IPS-18c (cell line): ENCODE data around the gene APOBEC3B.
"Not testable (repeated sequence)": the region's sequence is repeated elsewhere in the genome, so short reads cannot be mapped to it uniquely, and the experiment has no call there.

Experiments
- H3K4me3 ChIP-seq: 2 replicates; pipeline ENCODE4 v1.7.0; 2013; ENCODE audit warnings: low read depth, mild to moderate bottlenecking, low read length, moderate library complexity; ENCODE audit not compliant: insufficient read depth
- H3K9me3 ChIP-seq: one replicate; pipeline ENCODE4 v1.6.1; 2013; ENCODE audit warnings: mild to moderate bottlenecking, low read length, moderate library complexity; ENCODE audit not compliant: control insufficient read depth, insufficient read depth

Gene APOBEC3B

GRCh38 chr22:38960673-38961072, 21.5 kb upstream of the APOBEC3B start:
- not testable (repeated sequence) for H3K9me3 ChIP-seq, H3K4me3 ChIP-seq

- H3K4me3 ChIP-seq, H3K9me3 ChIP-seq: not testable (repeated sequence)
These were observed 18.8 kb upstream of the APOBEC3B start for GRCh38 chr22:38963291-38963738.

- Histone ChIP-seq H3K9me3 (no peaks in the 10 kb centered on the region), H3K4me3 (no peak overlapping the region)
These were observed 18.3 kb upstream of the APOBEC3B start for GRCh38 chr22:38963872-38964271.

DNA sequence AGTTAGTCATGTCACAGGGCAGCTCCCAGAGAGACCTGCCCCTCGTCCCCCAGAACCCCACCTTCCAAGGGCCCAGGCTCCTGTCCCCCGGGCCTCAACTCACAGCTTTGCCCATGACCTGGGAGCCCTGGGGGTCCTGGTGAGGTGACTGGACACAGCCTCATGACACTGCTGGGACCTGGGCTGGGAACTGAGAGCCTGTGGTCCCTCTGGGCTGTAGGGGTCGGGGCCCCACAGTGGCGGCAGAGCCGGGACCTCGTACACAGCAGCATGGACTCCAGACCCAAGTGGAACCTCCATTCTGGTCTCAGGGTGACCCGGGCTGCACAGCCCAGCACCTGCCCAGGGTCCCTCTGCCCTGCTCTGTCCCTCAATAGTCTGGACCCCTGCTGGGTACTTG, 17.8 kb upstream of the APOBEC3B start:
- Histone ChIP-seq H3K4me3 (no peak overlapping the region), H3K9me3 (no peaks in the 10 kb centered on the region)

DNA sequence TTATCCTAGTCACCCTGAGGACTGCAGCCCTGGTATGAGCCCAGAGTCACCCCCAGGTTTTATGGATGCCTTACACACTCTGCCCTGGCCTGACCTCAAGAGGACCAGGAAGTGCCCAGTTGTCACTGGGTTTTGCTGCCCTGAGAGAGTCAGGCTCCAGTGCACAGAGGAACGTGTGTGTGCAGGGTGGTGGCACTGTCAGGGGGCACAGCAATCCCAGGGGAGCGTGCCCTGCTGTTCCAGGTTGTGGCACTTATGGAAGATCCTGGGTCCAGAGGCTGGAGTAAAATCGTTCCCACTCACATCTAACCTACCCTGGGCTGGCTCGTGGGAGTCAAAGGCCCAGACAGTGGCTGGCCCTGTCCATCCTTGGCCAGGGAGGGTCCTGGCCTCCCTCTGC, 17.2 kb upstream of the APOBEC3B start:
- H3K9me3 ChIP-seq: no peaks in the 10 kb centered on the region
- no peak overlapping the region for H3K4me3 ChIP-seq

- Histone ChIP-seq H3K9me3 (no peaks in the 10 kb centered on the region), H3K4me3 (no peak overlapping the region)
These were observed 16.4 kb upstream of the APOBEC3B start for GRCh38 chr22:38965614-38966379.

GRCh38 chr22:38966380-38966702, 15.8 kb upstream of the APOBEC3B start:
- no peaks in the 10 kb centered on the region for H3K9me3 ChIP-seq
- no peak overlapping the region; the same call in 1 of the 2 replicates for H3K4me3 ChIP-seq

- Histone ChIP-seq H3K9me3 (no peaks in the 10 kb centered on the region), H3K4me3 (no peak overlapping the region)
These were observed 15.2 kb upstream of the APOBEC3B start for GRCh38 chr22:38966942-38967341.

DNA sequence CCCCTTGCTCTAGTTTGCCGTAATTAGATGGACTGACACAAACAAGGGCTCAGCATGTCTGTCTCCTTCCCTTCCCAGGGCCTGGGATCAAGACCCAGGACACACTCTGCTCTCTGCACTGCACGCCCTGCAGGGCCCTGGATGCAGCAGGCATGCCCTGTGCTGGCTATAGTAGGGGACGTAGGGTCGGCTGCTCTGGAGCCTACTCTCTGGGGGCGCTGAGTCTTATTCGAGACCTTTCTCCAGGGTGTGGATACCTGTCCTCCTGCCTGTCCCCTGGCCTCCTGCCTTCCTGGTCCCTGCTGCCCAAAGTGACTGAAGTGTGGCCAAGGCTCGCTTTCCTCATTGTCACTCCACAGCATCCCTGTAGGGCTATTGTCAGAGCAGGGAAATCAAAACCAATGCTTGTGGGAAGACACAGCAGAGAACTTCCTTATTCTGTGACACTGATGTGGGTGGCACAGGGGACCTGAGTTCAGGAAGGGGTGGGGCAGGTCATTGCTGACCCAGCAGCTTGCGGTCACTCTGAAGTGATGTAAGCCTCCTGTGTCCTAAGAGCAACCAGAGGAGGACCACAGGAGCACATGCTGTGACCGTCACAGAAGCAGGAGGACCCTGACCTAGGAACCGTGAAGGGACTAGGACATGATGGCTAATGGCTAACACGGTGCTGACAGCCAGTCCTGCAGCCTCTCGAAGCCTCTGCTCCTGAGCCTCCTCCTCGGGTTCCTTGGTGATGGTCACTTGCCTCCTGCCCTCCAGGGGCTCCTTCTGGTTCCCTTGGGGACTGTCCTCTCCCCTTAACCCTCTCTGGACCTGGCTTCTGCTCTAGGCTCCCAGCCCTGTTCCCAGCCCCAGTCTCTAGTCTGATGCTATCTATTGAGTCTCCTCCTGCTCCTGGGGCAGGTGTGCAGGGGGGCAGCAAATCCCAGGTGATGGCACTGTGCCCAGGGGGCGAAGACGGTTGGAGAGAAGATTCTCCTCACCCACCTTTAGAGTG, 14.4 kb upstream of the APOBEC3B start:
- Histone ChIP-seq H3K9me3 (no peaks in the 10 kb centered on the region), H3K4me3 (no peak overlapping the region)

DNA sequence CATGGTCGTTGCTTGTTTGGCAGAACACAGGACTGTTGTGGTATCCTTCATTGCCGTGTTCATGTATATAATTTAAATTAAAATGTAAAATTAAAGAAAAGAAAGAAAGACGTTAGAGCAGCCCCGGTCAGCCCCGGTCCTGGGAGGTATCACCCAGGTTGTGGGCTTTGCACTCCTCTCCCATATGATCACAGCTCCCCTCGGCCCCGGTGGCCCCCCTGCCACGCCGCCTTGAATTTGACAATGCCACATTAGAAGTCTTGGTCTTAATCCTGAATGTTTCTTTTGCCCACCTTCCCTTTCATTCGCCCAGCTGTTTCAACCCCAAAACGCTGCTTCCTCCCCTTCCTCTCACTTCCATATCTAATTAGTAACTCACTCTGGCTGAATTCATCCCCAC, 13.3 kb upstream of the APOBEC3B start:
- Histone ChIP-seq H3K4me3 (no peak overlapping the region), H3K9me3 (no peaks in the 10 kb centered on the region)

DNA sequence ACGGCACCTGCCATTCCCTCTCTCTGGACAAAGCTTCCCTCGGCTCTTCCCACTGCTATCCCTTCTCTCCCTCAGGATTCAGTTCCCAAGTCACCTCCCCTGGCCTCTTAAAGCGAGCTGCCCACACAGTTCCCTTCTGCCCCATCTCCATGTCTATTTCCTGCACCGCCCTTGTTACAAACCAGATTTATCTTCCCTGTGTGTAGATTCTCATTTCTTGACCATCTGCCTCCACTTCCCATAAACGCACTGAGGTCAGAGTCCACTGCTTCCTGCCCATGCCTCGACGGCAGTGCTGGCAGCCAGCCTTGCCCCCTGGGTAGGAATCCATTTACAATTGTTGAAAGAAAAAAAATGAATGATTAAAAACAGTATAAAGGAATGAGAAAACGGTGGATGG, 11.6 kb upstream of the APOBEC3B start:
- no peak overlapping the region for H3K4me3 ChIP-seq
- H3K9me3 ChIP-seq: peaks cover 4% of the 10 kb centered on the region

GRCh38 chr22:38971202-38971601, 10.9 kb upstream of the APOBEC3B start:
- Histone ChIP-seq H3K9me3 (peaks cover 9% of the 10 kb centered on the region), H3K4me3 (no peak overlapping the region)

DNA sequence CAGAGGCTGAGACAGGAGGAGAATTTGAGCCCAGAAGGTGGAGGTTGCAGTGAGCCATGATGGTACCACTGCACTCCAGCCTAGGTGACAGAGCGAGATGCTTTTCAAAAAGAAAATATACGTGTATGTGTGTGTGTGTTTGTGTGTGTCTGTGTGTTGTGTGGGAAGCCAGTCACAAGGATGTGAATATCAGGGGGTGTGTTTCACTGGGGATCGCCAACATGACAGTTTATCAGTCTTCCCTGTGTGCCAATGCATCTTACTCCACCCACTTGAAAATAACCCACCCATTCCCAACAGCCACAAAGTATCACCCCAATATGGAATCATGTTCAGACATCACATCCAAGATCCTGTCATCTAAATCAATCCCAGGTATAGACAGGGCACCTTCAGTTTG, 10.4 kb upstream of the APOBEC3B start:
- no peak overlapping the region for H3K4me3 ChIP-seq
- peaks cover 10% of the 10 kb centered on the region for H3K9me3 ChIP-seq

GRCh38 chr22:38972558-38972957, 9.6 kb upstream of the APOBEC3B start:
- peaks cover 10% of the 10 kb centered on the region for H3K9me3 ChIP-seq
- no peak overlapping the region for H3K4me3 ChIP-seq

DNA sequence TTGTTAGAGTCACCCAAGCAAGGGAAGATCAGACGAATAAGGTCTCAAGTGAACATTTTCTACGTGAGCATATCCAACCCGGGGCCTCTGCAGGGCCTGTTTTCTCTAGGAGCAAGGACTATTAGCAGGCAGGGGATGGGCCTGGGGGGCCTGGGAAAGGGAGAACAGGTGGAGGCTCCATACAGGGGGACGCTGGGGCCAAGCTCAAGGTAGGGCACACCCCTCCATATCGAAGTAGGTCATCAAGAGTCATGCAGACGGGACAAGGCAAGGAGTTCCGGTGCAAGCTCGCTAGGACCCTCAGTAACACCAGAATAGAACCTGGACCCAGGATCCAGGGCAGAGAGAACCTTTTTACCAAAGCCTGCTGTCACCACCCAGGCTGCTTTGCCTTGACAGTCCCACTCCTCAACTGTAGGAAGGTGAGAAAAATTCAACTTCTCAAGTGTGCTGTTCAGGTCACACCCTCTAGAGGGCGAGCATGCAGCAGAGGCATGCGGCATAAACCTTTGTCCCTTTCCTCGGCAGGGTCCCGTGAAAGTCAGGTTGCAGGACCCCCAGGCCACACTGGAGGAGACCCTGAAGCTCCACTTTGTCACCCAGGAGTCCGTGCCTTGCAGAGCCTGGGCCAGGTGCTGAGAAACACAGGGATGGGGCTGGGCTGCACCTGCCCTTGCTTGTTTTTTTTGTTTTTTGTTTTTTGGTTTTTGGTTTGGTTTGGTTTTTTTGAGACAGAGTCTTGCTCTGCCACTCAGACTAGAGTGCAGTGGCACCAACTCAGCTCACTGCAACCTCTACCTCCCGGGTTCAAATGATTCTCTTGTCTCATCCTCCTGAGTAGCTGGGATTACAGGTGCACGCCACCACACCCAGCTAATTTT, 8.6 kb upstream of the APOBEC3B start:
- Histone ChIP-seq H3K4me3 (no peak overlapping the region), H3K9me3 (peaks cover 10% of the 10 kb centered on the region)

- peaks cover 10% of the 10 kb centered on the region for H3K9me3 ChIP-seq
- no peak overlapping the region for H3K4me3 ChIP-seq
These were observed 7.8 kb upstream of the APOBEC3B start for GRCh38 chr22:38974170-38974825.

- Histone ChIP-seq H3K9me3 (peaks cover 10% of the 10 kb centered on the region), H3K4me3 (no peak overlapping the region)
These were observed 7.3 kb upstream of the APOBEC3B start for GRCh38 chr22:38974826-38975175.
